ENCODE measurements around the gene C16orf96. TPM values are rescaled to one million over a fixed set of nuclear protein-coding genes. Genes with fewer than 3 reads are reported as not detected.
A peak's percentile ranks its signal among the peaks of the same experiment; 100 is the strongest.

The C16orf96 gene
- total RNA-seq, 4 donors from 2014 or later: 0.40 TPM; not detected in 3

GRCh38 chr16:4533490-4533889 lies 22.6 kb upstream of the C16orf96 start:
- H3K27ac ChIP-seq: peak overlapping the region in 2 of 4 donors; percentile 35 to 56
- ATAC-seq: no peak
- no peaks in the 10 kb centered on the region for H3K9me3 ChIP-seq
- WGBS, 2 donors (ENCODE audit: low coverage in 1 of 2): 73 to 76% methylated on average over 3 to 5 of the region's 6 CpGs
- H3K27me3 ChIP-seq: no peaks in the 10 kb centered on the region
- TF ChIP-seq EP300 (IDR thresholded peaks at IDR 0.05) (no peak), POLR2AphosphoS5 (IDR thresholded peaks at IDR 0.05) (no peak), CTCF (IDR thresholded peaks at IDR 0.05) (no peak), POLR2A (IDR thresholded peaks at IDR 0.05) (no peak)
- peaks cover 0 to 17% of the 10 kb centered on the region in 2 donors for H3K36me3 ChIP-seq
- no peak overlapping the region for H3K4me3 ChIP-seq
- H3K4me1 ChIP-seq: peaks cover 0 to 44% (median 9%) of the 10 kb centered on the region in 3 donors

- Histone ChIP-seq H3K27ac (peak overlapping the region in 2 of 4 donors; percentile 35 to 56), H3K27me3 (no peaks in the 10 kb centered on the region), H3K4me1 (peaks cover 0 to 37% (median 9%) of the 10 kb centered on the region in 3 donors), H3K4me3 (no peak overlapping the region), H3K36me3 (peaks cover 0 to 17% of the 10 kb centered on the region in 2 donors), H3K9me3 (no peaks in the 10 kb centered on the region)
- no peak for ATAC-seq
- TF ChIP-seq POLR2A (IDR thresholded peaks at IDR 0.05) (no peak), CTCF (IDR thresholded peaks at IDR 0.05) (no peak), EP300 (IDR thresholded peaks at IDR 0.05) (no peak), POLR2AphosphoS5 (IDR thresholded peaks at IDR 0.05) (no peak)
- 81 to 92% methylated on average over 2 to 9 of the region's 13 CpGs for WGBS, 2 donors (ENCODE audit: low coverage in 1 of 2)
These were observed 21.9 kb upstream of the C16orf96 start for GRCh38 chr16:4534151-4534790.

GRCh38 chr16:4535627-4536108 lies 20.5 kb upstream of the C16orf96 start:
- Histone ChIP-seq H3K36me3 (peaks cover 0 to 17% of the 10 kb centered on the region in 2 donors), H3K9me3 (peaks cover 0 to 10% (median 0%) of the 10 kb centered on the region in 3 donors), H3K27ac (peak overlapping the region in 1 of 4 donors; percentile 5), H3K4me3 (no peak overlapping the region), H3K4me1 (peaks cover 0 to 30% (median 9%) of the 10 kb centered on the region in 3 donors), H3K27me3 (no peaks in the 10 kb centered on the region)
- TF ChIP-seq POLR2AphosphoS5 (IDR thresholded peaks at IDR 0.05) (no peak), CTCF (IDR thresholded peaks at IDR 0.05) (no peak), EP300 (IDR thresholded peaks at IDR 0.05) (no peak), POLR2A (IDR thresholded peaks at IDR 0.05) (no peak)
- WGBS, 2 donors (ENCODE audit: low coverage in 1 of 2): 87 to 93% methylated on average over 3 of the region's 7 CpGs
- ATAC-seq: no peak

- no peak for TF ChIP-seq POLR2A (IDR thresholded peaks at IDR 0.05)
- no peak for TF ChIP-seq CTCF (IDR thresholded peaks at IDR 0.05)
- no peak for TF ChIP-seq EP300 (IDR thresholded peaks at IDR 0.05)
- TF ChIP-seq POLR2AphosphoS5 (IDR thresholded peaks at IDR 0.05): no peak
- Histone ChIP-seq H3K27ac (peak overlapping the region in 2 of 4 donors; percentile 87 to 95), H3K27me3 (no peaks in the 10 kb centered on the region), H3K4me1 (peaks cover 0 to 30% (median 9%) of the 10 kb centered on the region in 3 donors), H3K36me3 (peaks cover 0 to 17% of the 10 kb centered on the region in 2 donors), H3K9me3 (peaks cover 0 to 10% (median 0%) of the 10 kb centered on the region in 3 donors), H3K4me3 (no peak overlapping the region)
- no peak for ATAC-seq
- WGBS, 2 donors (ENCODE audit: low coverage in 1 of 2): 82 to 90% methylated on average over 10 to 15 of the region's 15 CpGs
These were observed 19.6 kb upstream of the C16orf96 start for GRCh38 chr16:4536391-4537106.

All from gastroesophageal sphincter (tissue), 4 donors.